Measurements from ENCODE around the gene BRS3.

GRCh38 chrX:136487647-136488046 is at the start of gene BRS3:
- TF ChIP-seq CTCF (IDR thresholded peaks at IDR 0.05) (no peak), EZH2 (IDR thresholded peaks at IDR 0.05) (no peak), EZH2phosphoT487 (IDR thresholded peaks at IDR 0.05) (no peak)

All from neural progenitor cell (in vitro differentiated cells).